PFSK-1 (cell line): Measurements from ENCODE around the gene NCOA7.

ENCODE experiments used
- FOXP2 ChIP-seq: optimal IDR thresholded peaks from 2 replicates; pipeline ENCODE3; 2011; ENCODE audit warnings: borderline replicate concordance, control low read depth, inconsistent platforms; ENCODE audit not compliant: insufficient read depth; ENCODE audit errors: extremely low read length, extremely low read depth
- POLR2AphosphoS5 ChIP-seq: IDR thresholded peaks from 2 replicates; pipeline ENCODE4 v1.6.1; 2012; ENCODE audit warnings: low read depth, mild to moderate bottlenecking, control low read depth, low read length, moderate library complexity
- SIN3A ChIP-seq: IDR thresholded peaks from 2 replicates; pipeline ENCODE4 v1.6.1; 2012; ENCODE audit warnings: mild to moderate bottlenecking, low read length, moderate library complexity, borderline replicate concordance; ENCODE audit not compliant: insufficient read depth
- TAF1 ChIP-seq: IDR thresholded peaks from 2 replicates; pipeline ENCODE4 v1.6.1; 2012; ENCODE audit warnings: low read length, control low read depth, borderline replicate concordance; ENCODE audit not compliant: insufficient read depth
- TF ChIP-seq, protein P1 (sequence below), 2 experiments: IDR thresholded peaks; 2 replicates each; pipeline versions ENCODE4 v1.6.1 to v1.8.0; 2011 to 2012; ENCODE audit warnings: low read depth in 2 of 2, low read length in 2 of 2, control low read depth in 1 of 2, inconsistent platforms in 1 of 2, mild to moderate bottlenecking in 1 of 2, moderate library complexity in 1 of 2; ENCODE audit not compliant: insufficient read depth in 1 of 2

The NCOA7 gene

DNA sequence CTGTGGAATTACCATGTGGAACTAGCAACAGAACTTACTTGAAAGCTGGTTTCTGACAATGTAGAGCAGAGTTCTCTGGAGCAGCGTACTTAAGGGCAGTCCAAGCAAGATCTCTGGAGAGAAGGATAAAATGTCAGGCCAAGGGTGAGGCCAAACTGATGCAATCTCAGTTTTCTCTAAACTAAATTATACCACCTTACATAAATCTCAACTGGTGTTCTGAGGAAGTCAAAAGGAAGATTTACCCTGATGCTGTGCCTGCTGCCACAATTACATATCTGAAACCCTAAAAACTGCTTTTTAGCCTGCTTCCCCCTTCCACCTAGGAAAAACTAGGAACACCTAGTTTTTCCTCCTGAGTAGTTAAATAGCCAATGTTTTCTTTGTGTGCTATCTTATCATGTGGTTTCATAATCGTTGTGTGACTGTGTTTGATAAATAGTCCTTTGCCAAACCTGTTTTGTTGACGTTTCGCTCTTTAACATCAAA, 28.1 kb downstream of the NCOA7 start:
- TF ChIP-seq, protein P1, sequence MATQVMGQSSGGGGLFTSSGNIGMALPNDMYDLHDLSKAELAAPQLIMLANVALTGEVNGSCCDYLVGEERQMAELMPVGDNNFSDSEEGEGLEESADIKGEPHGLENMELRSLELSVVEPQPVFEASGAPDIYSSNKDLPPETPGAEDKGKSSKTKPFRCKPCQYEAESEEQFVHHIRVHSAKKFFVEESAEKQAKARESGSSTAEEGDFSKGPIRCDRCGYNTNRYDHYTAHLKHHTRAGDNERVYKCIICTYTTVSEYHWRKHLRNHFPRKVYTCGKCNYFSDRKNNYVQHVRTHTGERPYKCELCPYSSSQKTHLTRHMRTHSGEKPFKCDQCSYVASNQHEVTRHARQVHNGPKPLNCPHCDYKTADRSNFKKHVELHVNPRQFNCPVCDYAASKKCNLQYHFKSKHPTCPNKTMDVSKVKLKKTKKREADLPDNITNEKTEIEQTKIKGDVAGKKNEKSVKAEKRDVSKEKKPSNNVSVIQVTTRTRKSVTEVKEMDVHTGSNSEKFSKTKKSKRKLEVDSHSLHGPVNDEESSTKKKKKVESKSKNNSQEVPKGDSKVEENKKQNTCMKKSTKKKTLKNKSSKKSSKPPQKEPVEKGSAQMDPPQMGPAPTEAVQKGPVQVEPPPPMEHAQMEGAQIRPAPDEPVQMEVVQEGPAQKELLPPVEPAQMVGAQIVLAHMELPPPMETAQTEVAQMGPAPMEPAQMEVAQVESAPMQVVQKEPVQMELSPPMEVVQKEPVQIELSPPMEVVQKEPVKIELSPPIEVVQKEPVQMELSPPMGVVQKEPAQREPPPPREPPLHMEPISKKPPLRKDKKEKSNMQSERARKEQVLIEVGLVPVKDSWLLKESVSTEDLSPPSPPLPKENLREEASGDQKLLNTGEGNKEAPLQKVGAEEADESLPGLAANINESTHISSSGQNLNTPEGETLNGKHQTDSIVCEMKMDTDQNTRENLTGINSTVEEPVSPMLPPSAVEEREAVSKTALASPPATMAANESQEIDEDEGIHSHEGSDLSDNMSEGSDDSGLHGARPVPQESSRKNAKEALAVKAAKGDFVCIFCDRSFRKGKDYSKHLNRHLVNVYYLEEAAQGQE (IDR thresholded peaks at IDR 0.05; ENCODE audit: insufficient read depth in 1 of 2, low read depth in 2 of 2, low read length in 2 of 2): no peak
- TF ChIP-seq FOXP2 (no peak), POLR2AphosphoS5 (no peak), TAF1 (no peak)

DNA sequence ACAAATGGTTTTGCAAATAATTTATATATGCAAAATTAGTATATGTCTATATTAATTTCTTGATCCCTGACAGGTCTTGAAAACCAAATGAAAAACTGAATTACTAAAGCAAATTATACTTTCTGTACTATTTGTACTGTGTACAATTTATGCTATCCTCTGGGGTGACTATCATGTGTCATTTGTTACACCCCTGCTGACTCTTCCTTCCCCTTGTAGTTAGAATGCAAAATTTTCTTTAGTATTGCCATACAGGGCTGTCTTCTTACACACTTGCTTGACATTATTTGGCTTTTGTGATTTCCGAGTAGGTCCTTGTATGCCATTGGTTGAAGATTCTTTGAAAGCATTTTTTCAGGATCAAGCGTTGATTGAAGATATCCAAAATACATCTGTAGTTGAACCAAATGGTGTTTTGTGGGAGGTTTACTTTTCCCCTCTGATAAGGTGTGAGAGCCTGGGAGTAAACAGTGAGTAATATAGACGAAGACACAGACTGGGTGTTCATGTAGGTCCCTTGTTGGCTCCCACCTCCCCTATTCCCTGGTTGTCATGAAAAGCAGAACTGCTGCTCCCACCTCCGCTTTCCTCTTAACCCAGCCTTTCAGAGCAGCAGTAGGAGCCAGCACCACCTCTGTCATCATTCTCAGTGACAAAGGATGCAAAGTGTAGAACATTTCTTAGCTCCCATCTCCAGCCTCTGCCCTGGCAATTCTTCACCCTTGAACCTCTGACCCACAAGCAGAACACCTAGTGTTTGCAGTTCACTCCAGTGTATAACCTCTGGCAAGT, 29.0 kb downstream of the NCOA7 start:
- TF ChIP-seq TAF1 (no peak), SIN3A (no peak)

DNA sequence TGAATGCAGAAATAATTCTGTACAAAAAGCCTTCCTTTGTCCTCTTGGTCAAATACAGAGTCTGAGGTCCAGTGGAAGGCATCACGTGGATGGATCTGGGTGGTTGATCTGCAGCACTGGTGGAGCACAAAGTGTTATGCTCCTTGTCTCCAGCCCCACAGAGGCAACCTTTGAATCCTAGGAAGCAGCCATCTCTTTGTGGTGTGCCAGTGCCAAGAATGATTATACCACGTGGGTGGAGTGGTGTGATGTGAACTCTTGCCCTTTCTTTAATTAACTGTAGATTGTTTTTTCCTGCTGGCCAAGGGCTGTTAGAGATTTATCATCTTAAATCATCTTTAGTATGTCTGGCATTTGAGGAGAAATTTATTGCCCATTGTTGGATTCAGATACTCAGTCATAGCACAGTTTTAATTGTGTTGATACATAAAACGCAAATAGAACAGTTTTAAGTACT, 31.1 kb downstream of the NCOA7 start:
- TF ChIP-seq FOXP2 (no peak), POLR2AphosphoS5 (no peak), SIN3A (no peak), TAF1 (no peak)
- TF ChIP-seq, protein P1 (IDR thresholded peaks at IDR 0.05; ENCODE audit: insufficient read depth in 1 of 2, low read depth in 2 of 2, low read length in 2 of 2): no peak

DNA sequence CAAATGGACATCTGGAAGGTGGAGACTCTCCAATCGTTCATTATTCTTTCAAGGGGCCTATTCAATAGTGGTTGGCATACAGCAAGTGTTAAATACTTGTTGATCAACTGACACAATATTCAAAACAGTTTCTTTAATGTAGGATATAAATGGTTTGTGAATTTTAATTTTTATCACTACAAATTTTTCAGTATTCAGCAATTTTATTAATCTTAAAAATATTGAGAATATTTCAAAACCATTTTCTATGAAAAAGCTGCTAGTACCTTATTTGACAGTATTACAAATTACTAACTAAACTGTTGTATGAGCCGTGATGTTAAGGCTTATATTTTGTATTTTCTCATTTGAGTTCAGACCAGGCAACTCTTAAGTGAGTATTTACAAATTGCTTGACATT, 32.4 kb downstream of the NCOA7 start:
- TF ChIP-seq POLR2AphosphoS5 (no peak), FOXP2 (no peak), SIN3A (no peak), TAF1 (no peak)
- TF ChIP-seq, protein P1 (IDR thresholded peaks at IDR 0.05; ENCODE audit: insufficient read depth in 1 of 2, low read depth in 2 of 2, low read length in 2 of 2): no peak

DNA sequence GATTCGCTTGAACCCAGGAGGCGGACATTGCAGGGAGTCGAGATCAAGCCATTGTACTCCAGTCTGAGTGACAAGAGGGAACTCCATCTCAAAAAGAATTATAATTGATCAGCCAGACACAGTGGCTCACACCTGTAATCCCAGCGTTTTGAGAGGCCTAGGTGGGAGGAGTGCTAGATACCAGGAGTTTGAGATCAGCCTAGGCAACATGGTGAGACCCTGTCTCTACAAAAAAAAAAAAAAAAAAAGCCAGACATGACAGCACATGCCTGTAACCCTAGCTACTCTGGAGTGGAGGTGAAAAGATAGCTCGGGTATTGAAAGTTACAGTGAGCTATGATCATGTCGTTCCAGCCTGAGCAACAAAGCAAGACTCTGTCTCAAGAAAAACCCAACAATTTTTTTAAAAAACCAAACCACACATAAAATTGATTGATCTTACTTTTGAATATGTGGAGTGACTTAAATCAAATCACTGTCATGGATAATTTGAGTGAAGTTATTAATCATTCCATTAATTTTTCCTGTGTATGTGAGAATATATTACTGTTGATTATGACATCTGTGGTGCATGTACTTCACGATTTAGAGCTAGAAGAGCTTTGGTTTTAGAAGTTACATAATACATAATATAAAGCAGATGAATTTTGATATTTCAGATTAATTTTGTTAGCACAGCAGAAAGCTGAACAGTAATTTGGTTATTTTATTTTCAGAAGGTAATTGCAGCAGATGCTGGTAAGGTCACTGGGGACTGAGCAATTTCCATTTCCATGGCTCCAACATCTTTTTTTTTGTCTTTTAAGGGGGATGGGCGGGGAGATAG, 34.4 kb downstream of the NCOA7 start:
- TF ChIP-seq, protein P1 (IDR thresholded peaks at IDR 0.05; ENCODE audit: insufficient read depth in 1 of 2, low read depth in 2 of 2, low read length in 2 of 2): no peak
- TF ChIP-seq TAF1 (no peak), SIN3A (no peak), FOXP2 (no peak), POLR2AphosphoS5 (no peak)
